ENCODE data around the gene RUNX2.

The RUNX2 gene

DNA sequence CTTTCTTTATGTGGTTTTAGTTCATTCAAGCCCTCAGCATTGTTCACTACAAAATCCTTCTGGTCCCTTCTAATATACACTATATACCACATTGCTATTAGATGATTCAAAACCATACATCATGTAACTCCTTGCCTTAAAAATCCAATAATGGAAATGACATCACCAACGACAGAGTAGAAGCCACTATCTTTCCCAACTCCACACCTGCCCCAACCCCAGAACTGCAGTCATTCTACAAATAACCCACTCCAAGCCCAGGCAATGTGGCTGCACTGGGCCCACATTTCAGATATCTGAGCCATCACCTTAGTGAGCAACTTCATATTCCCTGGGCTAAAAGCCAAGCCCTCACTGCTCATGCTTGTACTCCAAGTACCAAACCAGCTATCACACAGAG, 22.6 kb upstream of the RUNX2 start:
- Histone ChIP-seq H3K4me3 (ENCODE audit: low read depth in 1 of 2, low read length in 2 of 2) (no peak overlapping the region), H3K27me3 (ENCODE audit: low read depth, low read length) (no peaks in the 10 kb centered on the region), H3K27ac (ENCODE audit: low read length) (no peak overlapping the region), H3K36me3 (ENCODE audit: control insufficient read depth in 1 of 2, insufficient read depth in 2 of 2, low read length in 2 of 2) (no peaks in the 10 kb centered on the region), H3K4me1 (ENCODE audit: control insufficient read depth in 1 of 2, insufficient read depth in 2 of 2, low read length in 2 of 2) (no peaks in the 10 kb centered on the region), H3K9me3 (ENCODE audit: control insufficient read depth in 1 of 2, low read length in 2 of 2) (no peaks in the 10 kb centered on the region)

- Histone ChIP-seq H3K4me3 (ENCODE audit: low read depth in 1 of 2, low read length in 2 of 2) (no peak overlapping the region), H3K27me3 (ENCODE audit: low read depth, low read length) (no peaks in the 10 kb centered on the region), H3K36me3 (ENCODE audit: control insufficient read depth in 1 of 2, insufficient read depth in 2 of 2, low read length in 2 of 2) (no peaks in the 10 kb centered on the region), H3K27ac (ENCODE audit: low read length) (no peak overlapping the region), H3K4me1 (ENCODE audit: control insufficient read depth in 1 of 2, insufficient read depth in 2 of 2, low read length in 2 of 2) (no peaks in the 10 kb centered on the region), H3K9me3 (ENCODE audit: control insufficient read depth in 1 of 2, low read length in 2 of 2) (no peaks in the 10 kb centered on the region)
Measured at GRCh38 chr6:45310118-45310788, 17.9 kb upstream of the RUNX2 start.

GRCh38 chr6:45314146-45314545, 14.0 kb upstream of the RUNX2 start:
- Histone ChIP-seq H3K27ac (ENCODE audit: low read length) (no peak overlapping the region), H3K9me3 (ENCODE audit: control insufficient read depth in 1 of 2, low read length in 2 of 2) (no peaks in the 10 kb centered on the region), H3K36me3 (ENCODE audit: control insufficient read depth in 1 of 2, insufficient read depth in 2 of 2, low read length in 2 of 2) (no peaks in the 10 kb centered on the region), H3K4me1 (ENCODE audit: control insufficient read depth in 1 of 2, insufficient read depth in 2 of 2, low read length in 2 of 2) (no peaks in the 10 kb centered on the region), H3K27me3 (ENCODE audit: low read depth, low read length) (no peaks in the 10 kb centered on the region), H3K4me3 (ENCODE audit: low read depth in 1 of 2, low read length in 2 of 2) (no peak overlapping the region)

GRCh38 chr6:45320349-45320748, 7.8 kb upstream of the RUNX2 start:
- Histone ChIP-seq H3K4me1 (ENCODE audit: control insufficient read depth in 1 of 2, insufficient read depth in 2 of 2, low read length in 2 of 2) (no peaks in the 10 kb centered on the region), H3K27ac (ENCODE audit: low read length) (no peak overlapping the region), H3K9me3 (ENCODE audit: control insufficient read depth in 1 of 2, low read length in 2 of 2) (no peaks in the 10 kb centered on the region), H3K4me3 (ENCODE audit: low read depth in 1 of 2, low read length in 2 of 2) (no peak overlapping the region), H3K27me3 (ENCODE audit: low read depth, low read length) (no peaks in the 10 kb centered on the region), H3K36me3 (ENCODE audit: control insufficient read depth in 1 of 2, insufficient read depth in 2 of 2, low read length in 2 of 2) (no peaks in the 10 kb centered on the region)

DNA sequence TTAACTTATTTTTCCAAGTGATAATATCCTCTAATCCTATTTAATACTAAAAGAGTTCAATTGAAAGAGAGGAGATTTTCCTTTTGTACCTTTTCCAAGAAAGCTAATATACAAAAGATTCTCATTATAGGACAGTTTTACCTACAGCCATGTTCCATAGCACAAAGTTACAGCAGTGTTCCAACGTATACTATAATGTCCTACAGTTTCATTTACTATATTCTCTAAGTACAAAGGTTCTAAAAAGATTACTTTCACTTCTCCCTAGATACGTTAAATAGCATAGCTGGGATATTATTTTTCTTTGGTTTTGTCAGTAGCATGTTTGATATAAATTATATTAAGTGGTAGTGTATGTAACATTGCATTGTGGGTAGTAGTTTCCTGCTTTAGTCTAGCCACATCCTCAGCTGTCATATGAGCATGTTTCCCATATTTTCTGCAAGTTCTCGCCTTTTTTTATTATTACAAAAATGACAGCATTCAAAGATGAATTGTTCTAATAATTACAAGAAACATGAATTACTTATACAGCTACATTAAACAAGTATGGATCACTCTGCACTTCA, 4.4 kb upstream of the RUNX2 start:
- H3K27ac ChIP-seq (ENCODE audit: low read length), result no peak overlapping the region
- H3K9me3 ChIP-seq (ENCODE audit: control insufficient read depth in 1 of 2, low read length in 2 of 2), result no peaks in the 10 kb centered on the region
- no peak overlapping the region for H3K4me3 ChIP-seq (ENCODE audit: low read depth in 1 of 2, low read length in 2 of 2)
- H3K36me3 ChIP-seq (ENCODE audit: control insufficient read depth in 1 of 2, insufficient read depth in 2 of 2, low read length in 2 of 2), result no peaks in the 10 kb centered on the region
- no peaks in the 10 kb centered on the region for H3K27me3 ChIP-seq (ENCODE audit: low read depth, low read length)
- no peaks in the 10 kb centered on the region for H3K4me1 ChIP-seq (ENCODE audit: control insufficient read depth in 1 of 2, insufficient read depth in 2 of 2, low read length in 2 of 2)

- Histone ChIP-seq H3K36me3 (ENCODE audit: control insufficient read depth in 1 of 2, insufficient read depth in 2 of 2, low read length in 2 of 2) (no peaks in the 10 kb centered on the region), H3K4me1 (ENCODE audit: control insufficient read depth in 1 of 2, insufficient read depth in 2 of 2, low read length in 2 of 2) (no peaks in the 10 kb centered on the region), H3K27me3 (ENCODE audit: low read depth, low read length) (no peaks in the 10 kb centered on the region), H3K9me3 (ENCODE audit: control insufficient read depth in 1 of 2, low read length in 2 of 2) (no peaks in the 10 kb centered on the region), H3K4me3 (ENCODE audit: low read depth in 1 of 2, low read length in 2 of 2) (no peak overlapping the region), H3K27ac (ENCODE audit: low read length) (no peak overlapping the region)
Measured at GRCh38 chr6:45326698-45327417, 1.3 kb upstream of the RUNX2 start.

DNA sequence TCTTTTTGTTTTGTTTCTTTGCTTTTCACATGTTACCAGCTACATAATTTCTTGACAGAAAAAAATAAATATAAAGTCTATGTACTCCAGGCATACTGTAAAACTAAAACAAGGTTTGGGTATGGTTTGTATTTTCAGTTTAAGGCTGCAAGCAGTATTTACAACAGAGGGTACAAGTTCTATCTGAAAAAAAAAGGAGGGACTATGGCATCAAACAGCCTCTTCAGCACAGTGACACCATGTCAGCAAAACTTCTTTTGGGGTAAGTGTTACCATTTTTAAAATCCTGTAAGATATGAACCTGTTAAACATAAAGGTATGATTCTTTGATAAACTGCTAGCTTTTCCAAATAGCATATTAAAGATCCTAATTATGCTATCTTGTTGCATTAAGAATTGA, 393 bp downstream of the RUNX2 start:
- Histone ChIP-seq H3K4me1 (ENCODE audit: control insufficient read depth in 1 of 2, insufficient read depth in 2 of 2, low read length in 2 of 2) (no peaks in the 10 kb centered on the region), H3K27ac (ENCODE audit: low read length) (no peak overlapping the region), H3K9me3 (ENCODE audit: control insufficient read depth in 1 of 2, low read length in 2 of 2) (no peaks in the 10 kb centered on the region), H3K36me3 (ENCODE audit: control insufficient read depth in 1 of 2, insufficient read depth in 2 of 2, low read length in 2 of 2) (no peaks in the 10 kb centered on the region), H3K4me3 (ENCODE audit: low read depth in 1 of 2, low read length in 2 of 2) (no peak overlapping the region), H3K27me3 (ENCODE audit: low read depth, low read length) (no peaks in the 10 kb centered on the region)

GRCh38 chr6:45344900-45345299, 16.8 kb downstream of the RUNX2 start:
- no peaks in the 10 kb centered on the region for H3K4me1 ChIP-seq (ENCODE audit: control insufficient read depth in 1 of 2, insufficient read depth in 2 of 2, low read length in 2 of 2)

GRCh38 chr6:45350186-45350710, 22.1 kb downstream of the RUNX2 start:
- H3K9me3 ChIP-seq (ENCODE audit: control insufficient read depth in 1 of 2, low read length in 2 of 2), result no peaks in the 10 kb centered on the region
- no peaks in the 10 kb centered on the region for H3K36me3 ChIP-seq (ENCODE audit: control insufficient read depth in 1 of 2, insufficient read depth in 2 of 2, low read length in 2 of 2)
- H3K27me3 ChIP-seq (ENCODE audit: low read depth, low read length), result no peaks in the 10 kb centered on the region

More at GRCh38 chr6:45344900-45345299, 16.8 kb downstream of the RUNX2 start:
- Histone ChIP-seq H3K36me3 (ENCODE audit: control insufficient read depth in 1 of 2, insufficient read depth in 2 of 2, low read length in 2 of 2) (no peaks in the 10 kb centered on the region), H3K27me3 (ENCODE audit: low read depth, low read length) (no peaks in the 10 kb centered on the region), H3K27ac (ENCODE audit: low read length) (no peak overlapping the region), H3K4me3 (ENCODE audit: low read depth in 1 of 2, low read length in 2 of 2) (no peak overlapping the region), H3K9me3 (ENCODE audit: control insufficient read depth in 1 of 2, low read length in 2 of 2) (no peaks in the 10 kb centered on the region)

DNA sequence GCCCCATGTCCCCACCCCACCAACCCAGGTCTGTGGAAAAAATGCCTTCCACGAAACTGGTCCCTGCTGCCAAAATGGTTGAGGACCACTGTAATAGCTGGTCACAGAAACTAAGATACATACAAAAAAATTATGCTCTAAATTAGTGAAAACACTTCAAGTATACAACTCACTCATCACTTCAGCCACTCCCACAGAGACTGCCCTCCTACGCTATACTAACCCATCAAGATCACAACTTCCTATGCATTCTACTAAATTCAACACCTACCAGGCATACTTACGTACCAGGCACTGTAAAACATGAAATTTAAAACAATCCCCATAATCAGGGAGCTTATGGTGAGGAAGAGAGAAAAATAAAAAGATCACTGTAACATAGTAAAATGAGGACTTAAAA, 22.9 kb downstream of the RUNX2 start:
- Histone ChIP-seq H3K27me3 (ENCODE audit: low read depth, low read length) (no peaks in the 10 kb centered on the region), H3K27ac (ENCODE audit: low read length) (no peak overlapping the region), H3K36me3 (ENCODE audit: control insufficient read depth in 1 of 2, insufficient read depth in 2 of 2, low read length in 2 of 2) (no peaks in the 10 kb centered on the region), H3K9me3 (ENCODE audit: control insufficient read depth in 1 of 2, low read length in 2 of 2) (no peaks in the 10 kb centered on the region), H3K4me1 (ENCODE audit: control insufficient read depth in 1 of 2, insufficient read depth in 2 of 2, low read length in 2 of 2) (no peaks in the 10 kb centered on the region), H3K4me3 (ENCODE audit: low read depth in 1 of 2, low read length in 2 of 2) (no peak overlapping the region)

More at GRCh38 chr6:45350186-45350710, 22.1 kb downstream of the RUNX2 start:
- H3K4me1 ChIP-seq (ENCODE audit: control insufficient read depth in 1 of 2, insufficient read depth in 2 of 2, low read length in 2 of 2), result no peaks in the 10 kb centered on the region
- H3K27ac ChIP-seq (ENCODE audit: low read length), result no peak overlapping the region
- H3K4me3 ChIP-seq (ENCODE audit: low read depth in 1 of 2, low read length in 2 of 2), result no peak overlapping the region

- H3K4me3 ChIP-seq (ENCODE audit: low read depth in 1 of 2, low read length in 2 of 2), result no peak overlapping the region
- H3K9me3 ChIP-seq (ENCODE audit: control insufficient read depth in 1 of 2, low read length in 2 of 2), result no peaks in the 10 kb centered on the region
- H3K27ac ChIP-seq (ENCODE audit: low read length), result no peak overlapping the region
- H3K36me3 ChIP-seq (ENCODE audit: control insufficient read depth in 1 of 2, insufficient read depth in 2 of 2, low read length in 2 of 2), result no peaks in the 10 kb centered on the region
- H3K4me1 ChIP-seq (ENCODE audit: control insufficient read depth in 1 of 2, insufficient read depth in 2 of 2, low read length in 2 of 2), result no peaks in the 10 kb centered on the region
- H3K27me3 ChIP-seq (ENCODE audit: low read depth, low read length), result no peaks in the 10 kb centered on the region
Measured at GRCh38 chr6:45351667-45352066, 23.5 kb downstream of the RUNX2 start.

All from muscle layer of duodenum (tissue), 2 donors.